Body of pancreas (tissue), 4 donors: ENCODE data around the gene DCLRE1A. TPM values are rescaled to one million over a fixed set of nuclear protein-coding genes. Genes with fewer than 3 reads are reported as not detected.

Experiments used
- ATAC-seq: fragments of 150-250 bp; one replicate; pipeline ENCODE4 v1.9.1; 2016
- DNase-seq, 4 donors: peaks; one replicate each; pipeline ENCODE4 v3.0.0-alpha.2; 2019
- H3K27ac ChIP-seq, 4 donors: fragments of 200-600 bp; sonication (generic); 1 replicate in 3 of 4; 2 replicates in 1 of 4; pipeline versions ENCODE4 v1.5.1 to v1.6.1; 2016 to 2019; ENCODE audit warnings: mild to moderate bottlenecking in 1 of 4, mixed read lengths in 1 of 4, moderate library complexity in 1 of 4
- H3K27me3 ChIP-seq, 2 donors: fragments of 200-600 bp; sonication (generic); one replicate each; pipeline ENCODE4 v1.6.0; 2016; ENCODE audit warnings: mild to moderate bottlenecking in 1 of 2
- H3K36me3 ChIP-seq, 2 donors: fragments of 200-600 bp; sonication (generic); replicated peaks in 1 of 2; 2 replicates each; pipeline ENCODE4 v1.5.1; 2016; ENCODE audit warnings: low read depth in 2 of 2; ENCODE audit not compliant: insufficient read depth in 1 of 2
- H3K4me1 ChIP-seq: fragments of 200-600 bp; sonication (generic); one replicate; pipeline ENCODE4 v1.6.0; 2016
- H3K4me3 ChIP-seq, 2 donors: fragments of 200-600 bp; sonication (generic); 1 replicate in 1 of 2; 2 replicates in 1 of 2; pipeline ENCODE4 v1.5.1; 2016 to 2019
- H3K9me3 ChIP-seq, 3 donors: fragments of 200-600 bp; sonication (generic); 1 replicate in 2 of 3; 2 replicates in 1 of 3; pipeline ENCODE4 v1.5.1; 2016
- CTCF ChIP-seq, 7 experiments: fragments of 450-650 bp in 4 of 7; fragments of 200-600 bp in 3 of 7; sonication (generic) in 3 of 7; IDR thresholded peaks; one replicate each; pipeline ENCODE4 v1.5.1; 2016 to 2019; ENCODE audit warnings: antibody characterized with exemption in 7 of 7
- POLR2A ChIP-seq, 3 donors: fragments of 450-650 bp; IDR thresholded peaks; one replicate each; pipeline ENCODE4 v1.6.1; 2016; ENCODE audit warnings: antibody characterized with exemption in 3 of 3, mild to moderate bottlenecking in 2 of 3
- WGBS, 2 donors: methylation state at CpG; one replicate each; pipeline ENCODE4 v1.1.5; 2017; 5-methylcytosine and 5-hydroxymethylcytosine counted together
- intact Hi-C: fragments of 100-400 bp; cut with DNase I; formaldehyde crosslinking; loops from one replicate; pipeline ENCODE4 v1.15.1; 2023
- total RNA-seq, 2 donors: library from RNA; depleted of rRNA; stranded (reverse); fragments of >200 nt; gene quantifications; one replicate each; pipeline ENCODE4 v1.1.0, GENCODE V29; 2016

The DCLRE1A gene
- total RNA-seq: 1 to 10 TPM; 4.6 to 5.2 TPM

DNA sequence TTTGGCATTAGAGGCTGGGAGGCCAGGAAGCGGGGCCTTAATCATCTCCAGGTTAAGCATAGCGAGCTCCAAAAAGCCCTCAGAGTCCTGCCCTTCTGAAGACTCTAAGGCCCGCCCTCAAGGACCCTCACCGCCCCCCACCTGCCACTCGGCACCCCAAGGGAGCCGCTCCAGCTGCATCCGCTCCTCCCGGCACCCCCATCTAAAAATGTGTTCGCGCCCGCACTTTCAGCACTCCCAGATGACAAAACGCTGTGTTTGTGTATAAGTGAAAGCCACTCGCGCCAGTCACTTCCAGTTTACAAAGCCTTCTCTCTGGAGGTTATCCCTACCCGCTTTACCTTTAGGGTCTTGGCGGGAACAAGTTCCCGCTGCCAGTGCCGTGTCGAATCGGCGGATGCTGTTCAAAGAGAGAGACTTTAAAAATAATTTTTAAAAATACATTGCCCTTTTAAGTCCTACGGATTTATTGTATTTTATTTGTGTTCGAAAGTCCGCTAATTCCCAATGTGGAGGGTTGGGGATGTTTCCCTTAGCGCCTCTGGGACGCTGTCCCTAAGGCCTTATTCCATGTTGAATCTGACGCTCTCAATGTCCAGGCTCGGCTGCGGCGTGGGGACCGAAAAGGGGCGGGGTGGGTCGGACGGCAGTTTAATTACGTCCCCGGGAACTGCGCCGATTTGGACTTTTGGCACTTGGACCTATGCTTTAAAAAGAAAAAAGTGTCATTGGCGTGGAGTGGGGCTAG, at the start of gene DCLRE1A, which contains the start of gene NHLRC2:
DCLRE1A (minus strand) TSS at position 70 of the 748 bp plus-strand sequence. CDS start 900 bp downstream, outside the sequence.
NHLRC2 (plus strand) TSS at position 649 of the 748 bp plus-strand sequence. CDS start 212 bp downstream, outside the sequence.
- ATAC-seq: peak; percentile 81
- no peak for TF ChIP-seq CTCF (IDR thresholded peaks at IDR 0.05)
- TF ChIP-seq POLR2A (IDR thresholded peaks at IDR 0.05): peak in 2 of 3 donors; percentile 64
- H3K4me1 ChIP-seq: peaks cover 61% of the 10 kb centered on the region

GRCh38 chr10:113899952-113900598, 46.2 kb upstream of the DCLRE1A start:
- DNase-seq (no peak), ATAC-seq (no peak)
- Histone ChIP-seq H3K9me3 (no peaks in the 10 kb centered on the region), H3K27me3 (no peaks in the 10 kb centered on the region), H3K27ac (no peak overlapping the region), H3K4me1 (no peaks in the 10 kb centered on the region), H3K36me3 (peaks cover 0 to 17% of the 10 kb centered on the region in 2 donors), H3K4me3 (no peak overlapping the region)
- TF ChIP-seq POLR2A (IDR thresholded peaks at IDR 0.05): no peak
- no peak for TF ChIP-seq CTCF (IDR thresholded peaks at IDR 0.05)
- WGBS, 2 donors: 77 to 87% methylated on average over 2 of the region's 2 CpGs
- intact Hi-C loops: no loop called here

More for the DNA sequence above, at the start of gene DCLRE1A, which contains the start of gene NHLRC2:
- no peaks in the 10 kb centered on the region for H3K9me3 ChIP-seq
- WGBS, 2 donors: 0% methylated on average over 39 of the region's 39 CpGs
- intact Hi-C loops: no loop called here
- no peaks in the 10 kb centered on the region for H3K36me3 ChIP-seq
- peak within 1 kb of the TSS; percentile 86 to 90 for H3K4me3 ChIP-seq
- H3K27me3 ChIP-seq: no peaks in the 10 kb centered on the region
- peak; percentile 70 to 86 (median 78) for DNase-seq
- H3K27ac ChIP-seq: peak within 1 kb of the TSS; percentile 63 to 98 (median 94)

GRCh38 chr10:113897693-113898618, 44.1 kb upstream of the DCLRE1A start:
- Histone ChIP-seq H3K9me3 (no peaks in the 10 kb centered on the region), H3K36me3 (peaks cover 0 to 13% of the 10 kb centered on the region in 2 donors), H3K27me3 (no peaks in the 10 kb centered on the region), H3K4me1 (peaks cover 16% of the 10 kb centered on the region), H3K4me3 (no peak overlapping the region), H3K27ac (no peak overlapping the region)
- ATAC-seq (no peak), DNase-seq (no peak)
- TF ChIP-seq POLR2A (IDR thresholded peaks at IDR 0.05) (no peak), CTCF (IDR thresholded peaks at IDR 0.05) (no peak)
- intact Hi-C loops: no loop called here
- 91 to 96% methylated on average over 6 of the region's 6 CpGs for WGBS, 2 donors

DNA sequence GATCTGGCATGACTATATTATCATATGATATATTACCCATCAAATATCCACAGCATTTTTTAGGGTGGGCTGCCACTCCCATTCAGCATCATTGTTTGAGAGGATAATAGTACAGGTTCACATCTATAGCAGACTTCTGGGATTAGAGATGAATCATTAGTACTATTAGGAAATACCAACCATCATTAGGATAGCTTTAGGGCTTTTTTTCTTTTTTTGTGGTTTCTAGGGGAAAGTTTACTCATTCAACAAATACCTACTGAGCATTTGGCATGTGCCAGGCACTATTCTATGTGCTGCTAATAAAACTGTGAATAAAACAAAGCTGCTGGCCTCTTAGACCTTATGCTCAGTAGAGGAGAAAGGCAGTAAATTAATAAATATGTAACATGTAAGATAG, 41.1 kb upstream of the DCLRE1A start:
- H3K27me3 ChIP-seq: no peaks in the 10 kb centered on the region
- H3K4me3 ChIP-seq: no peak overlapping the region
- H3K36me3 ChIP-seq: peaks cover 0 to 4% of the 10 kb centered on the region in 2 donors
- H3K9me3 ChIP-seq: no peaks in the 10 kb centered on the region
- peaks cover 22% of the 10 kb centered on the region for H3K4me1 ChIP-seq
- DNase-seq: no peak
- intact Hi-C loops: no loop called here
- H3K27ac ChIP-seq: no peak overlapping the region
- no peak for ATAC-seq
- TF ChIP-seq POLR2A (IDR thresholded peaks at IDR 0.05): no peak
- TF ChIP-seq CTCF (IDR thresholded peaks at IDR 0.05): no peak
